LNCAP (cell line): Measurements from ENCODE around the gene WNT3A.

Source experiments
- CTCF ChIP-seq: fragments of 450-650 bp; IDR thresholded peaks from 2 replicates; pipeline ENCODE4 v1.5.1; 2017; ENCODE audit warnings: mild to moderate bottlenecking

Gene WNT3A

GRCh38 chr1:228037401-228038386 lies 30.9 kb downstream of the WNT3A start:
- TF ChIP-seq CTCF = no peak

- TF ChIP-seq CTCF = no peak
Measured at GRCh38 chr1:228038387-228039005, 31.7 kb downstream of the WNT3A start.

- no peak for TF ChIP-seq CTCF
Measured at GRCh38 chr1:228039006-228039903, 32.5 kb downstream of the WNT3A start.

- no peak for TF ChIP-seq CTCF
Measured at GRCh38 chr1:228039986-228040385, 33.2 kb downstream of the WNT3A start.

- TF ChIP-seq CTCF = no peak
Measured at GRCh38 chr1:228041316-228041715, 34.5 kb downstream of the WNT3A start.

- TF ChIP-seq CTCF = no peak
Measured at GRCh38 chr1:228042508-228042907, 35.7 kb downstream of the WNT3A start.

GRCh38 chr1:228043281-228043848 lies 36.6 kb downstream of the WNT3A start:
- no peak for TF ChIP-seq CTCF
